T47D (cell line): ENCODE measurements around the gene MUC20.
A peak's percentile ranks its signal among the peaks of the same experiment; 100 is the strongest.
"Not testable (repeated sequence)": the region's sequence is repeated elsewhere in the genome, so short reads cannot be mapped to it uniquely, and the experiment has no call there.

ENCODE experiments used
- DNase-seq, 2 experiments: peaks; one replicate each; pipeline versions ENCODE4 v3.0.0 to v3.0.0-alpha.2; 2011 to 2012; ENCODE audit warnings: low read depth in 1 of 2, low spot score in 1 of 2
- JUND ChIP-seq: IDR thresholded peaks from 2 replicates; pipeline ENCODE4 v1.6.1; 2012; ENCODE audit warnings: low read depth
- in situ Hi-C: cut with HindIII; loops from 2 replicates; pipeline ENCODE4 v1.10.0; 2016; ENCODE audit warnings: low sequenced_read_pairs, low pct_unique_long_range_greater_than_20kb

MUC20 gene

GRCh38 chr3:195727606-195728195 is 6.9 kb downstream of the MUC20 start:
- TF ChIP-seq JUND, result no peak
- peak in 1 of 2 experiments; percentile 54 for DNase-seq
- in situ Hi-C loops, result no loop called here

GRCh38 chr3:195728789-195729188 is 8.0 kb downstream of the MUC20 start:
- in situ Hi-C loops, DNase-seq: not testable (repeated sequence)

GRCh38 chr3:195729476-195730251 is 8.9 kb downstream of the MUC20 start:
- in situ Hi-C loops, result no loop called here
- TF ChIP-seq JUND, result no peak

GRCh38 chr3:195731356-195731905 is 10.7 kb downstream of the MUC20 start:
- no peak for DNase-seq
- no peak for TF ChIP-seq JUND
- in situ Hi-C loops, result no loop called here

More at GRCh38 chr3:195729476-195730251, 8.9 kb downstream of the MUC20 start:
- no peak for DNase-seq

- no peak for TF ChIP-seq JUND
- no peak for DNase-seq
- in situ Hi-C loops, result no loop called here
Measured at GRCh38 chr3:195732940-195733339, 12.2 kb downstream of the MUC20 start.

GRCh38 chr3:195735036-195735695 is 14.4 kb downstream of the MUC20 start:
- TF ChIP-seq JUND, result no peak
- DNase-seq, result no peak
- in situ Hi-C loops, result no loop called here

- in situ Hi-C loops, result no loop called here
- no peak for DNase-seq
- TF ChIP-seq JUND, result no peak
Measured at GRCh38 chr3:195736866-195737490, 16.2 kb downstream of the MUC20 start.

- DNase-seq, in situ Hi-C loops: not testable (repeated sequence)
Measured at GRCh38 chr3:195737782-195738181, 17.0 kb downstream of the MUC20 start.

GRCh38 chr3:195738274-195739044 is 17.7 kb downstream of the MUC20 start:
- no peak for TF ChIP-seq JUND
- in situ Hi-C loops, result no loop called here
- DNase-seq, result no peak

- no peak for DNase-seq
- in situ Hi-C loops, result no loop called here
- no peak for TF ChIP-seq JUND
Measured at GRCh38 chr3:195739561-195740111, 18.9 kb downstream of the MUC20 start.

- no peak for TF ChIP-seq JUND
- in situ Hi-C loops, result no loop called here
Measured at GRCh38 chr3:195744437-195744836, 23.7 kb downstream of the MUC20 start.

GRCh38 chr3:195746346-195746745 is 25.6 kb downstream of the MUC20 start:
- in situ Hi-C loops, result no loop called here
- no peak for TF ChIP-seq JUND
- DNase-seq, result no peak

More at GRCh38 chr3:195744437-195744836, 23.7 kb downstream of the MUC20 start:
- DNase-seq, result no peak
